ENCODE results near the gene SPINK2. TPM values are rescaled to one million over a fixed set of nuclear protein-coding genes. Genes with fewer than 3 reads are reported as not detected.

SPINK2 gene
- polyA plus RNA-seq, 4 donors: 0.51 to 7.0 (median 0.52) TPM; not detected in 1

- H3K36me3 ChIP-seq (ENCODE audit: control insufficient read depth in 3 of 3, insufficient read depth in 2 of 3, low read depth in 1 of 3, low read length in 3 of 3): no peaks in the 10 kb centered on the region
- no peaks in the 10 kb centered on the region for H3K27me3 ChIP-seq (ENCODE audit: control insufficient read depth in 3 of 3, insufficient read depth in 3 of 3, low read length in 3 of 3)
- H3K4me3 ChIP-seq (ENCODE audit: low read depth in 1 of 3, low read length in 3 of 3): no peak overlapping the region
- FAIRE-seq: no peak
- no peak for DNase-seq
- no peaks in the 10 kb centered on the region for H3K9me3 ChIP-seq (ENCODE audit: control insufficient read depth in 2 of 2, insufficient read depth in 1 of 2, low read depth in 1 of 2, low read length in 1 of 2)
- H3K4me1 ChIP-seq (ENCODE audit: control insufficient read depth in 3 of 3, insufficient read depth in 2 of 3, low read depth in 1 of 3, low read length in 2 of 3): peaks cover 2 to 10% (median 5%) of the 10 kb centered on the region in 3 donors
- H3K27ac ChIP-seq (ENCODE audit: low read depth in 1 of 3, low read length in 2 of 3): no peak overlapping the region
Measured at GRCh38 chr4:56767567-56767966, 53.9 kb downstream of the SPINK2 start.

- Histone ChIP-seq H3K27ac (ENCODE audit: low read depth in 1 of 3, low read length in 2 of 3) (no peak overlapping the region), H3K36me3 (ENCODE audit: control insufficient read depth in 3 of 3, insufficient read depth in 2 of 3, low read depth in 1 of 3, low read length in 3 of 3) (no peaks in the 10 kb centered on the region), H3K4me1 (ENCODE audit: control insufficient read depth in 3 of 3, insufficient read depth in 2 of 3, low read depth in 1 of 3, low read length in 2 of 3) (peaks cover 2 to 10% (median 7%) of the 10 kb centered on the region in 3 donors), H3K9me3 (ENCODE audit: control insufficient read depth in 2 of 2, insufficient read depth in 1 of 2, low read depth in 1 of 2, low read length in 1 of 2) (no peaks in the 10 kb centered on the region), H3K4me3 (ENCODE audit: low read depth in 1 of 3, low read length in 3 of 3) (no peak overlapping the region), H3K27me3 (ENCODE audit: control insufficient read depth in 3 of 3, insufficient read depth in 3 of 3, low read length in 3 of 3) (no peaks in the 10 kb centered on the region)
- FAIRE-seq: no peak
- peak in 1 of 2 donors; percentile 38 for DNase-seq
- 33 to 77% (median 58%) methylated on average over 5 of the region's 5 CpGs for WGBS, 3 donors
Measured at GRCh38 chr4:56764775-56765174, 56.7 kb downstream of the SPINK2 start.

GRCh38 chr4:56764223-56764622 is 57.3 kb downstream of the SPINK2 start:
- FAIRE-seq: no peak
- no peak for DNase-seq
- Histone ChIP-seq H3K27ac (ENCODE audit: low read depth in 1 of 3, low read length in 2 of 3) (no peak overlapping the region), H3K27me3 (ENCODE audit: control insufficient read depth in 3 of 3, insufficient read depth in 3 of 3, low read length in 3 of 3) (no peaks in the 10 kb centered on the region), H3K4me3 (ENCODE audit: low read depth in 1 of 3, low read length in 3 of 3) (no peak overlapping the region), H3K36me3 (ENCODE audit: control insufficient read depth in 3 of 3, insufficient read depth in 2 of 3, low read depth in 1 of 3, low read length in 3 of 3) (no peaks in the 10 kb centered on the region), H3K9me3 (ENCODE audit: control insufficient read depth in 2 of 2, insufficient read depth in 1 of 2, low read depth in 1 of 2, low read length in 1 of 2) (no peaks in the 10 kb centered on the region), H3K4me1 (ENCODE audit: control insufficient read depth in 3 of 3, insufficient read depth in 2 of 3, low read depth in 1 of 3, low read length in 2 of 3) (peaks cover 2 to 10% (median 7%) of the 10 kb centered on the region in 3 donors)
- WGBS, 3 donors: 55 to 83% (median 72%) methylated on average over 1 of the region's 1 CpG

GRCh38 chr4:56762484-56763250 is 58.8 kb downstream of the SPINK2 start:
- H3K27ac ChIP-seq (ENCODE audit: low read depth in 1 of 3, low read length in 2 of 3): no peak overlapping the region
- no peaks in the 10 kb centered on the region for H3K36me3 ChIP-seq (ENCODE audit: control insufficient read depth in 3 of 3, insufficient read depth in 2 of 3, low read depth in 1 of 3, low read length in 3 of 3)
- H3K4me1 ChIP-seq (ENCODE audit: control insufficient read depth in 3 of 3, insufficient read depth in 2 of 3, low read depth in 1 of 3, low read length in 2 of 3): peaks cover 2 to 7% (median 3%) of the 10 kb centered on the region in 3 donors
- 81 to 86% (median 83%) methylated on average over 10 of the region's 10 CpGs for WGBS, 3 donors
- FAIRE-seq (no peak), DNase-seq (no peak)
- H3K9me3 ChIP-seq (ENCODE audit: control insufficient read depth in 2 of 2, insufficient read depth in 1 of 2, low read depth in 1 of 2, low read length in 1 of 2): no peaks in the 10 kb centered on the region
- H3K27me3 ChIP-seq (ENCODE audit: control insufficient read depth in 3 of 3, insufficient read depth in 3 of 3, low read length in 3 of 3): no peaks in the 10 kb centered on the region
- H3K4me3 ChIP-seq (ENCODE audit: low read depth in 1 of 3, low read length in 3 of 3): no peak overlapping the region

- H3K27ac ChIP-seq (ENCODE audit: low read depth in 1 of 3, low read length in 2 of 3): peak overlapping the region in 1 of 3 donors; percentile 6
- no peaks in the 10 kb centered on the region for H3K27me3 ChIP-seq (ENCODE audit: control insufficient read depth in 3 of 3, insufficient read depth in 3 of 3, low read length in 3 of 3)
- H3K9me3 ChIP-seq (ENCODE audit: control insufficient read depth in 2 of 2, insufficient read depth in 1 of 2, low read depth in 1 of 2, low read length in 1 of 2): no peaks in the 10 kb centered on the region
- no peaks in the 10 kb centered on the region for H3K36me3 ChIP-seq (ENCODE audit: control insufficient read depth in 3 of 3, insufficient read depth in 2 of 3, low read depth in 1 of 3, low read length in 3 of 3)
- H3K4me1 ChIP-seq (ENCODE audit: control insufficient read depth in 3 of 3, insufficient read depth in 2 of 3, low read depth in 1 of 3, low read length in 2 of 3): peaks cover 2 to 16% (median 3%) of the 10 kb centered on the region in 3 donors
- 5 to 32% (median 13%) methylated on average over 1 of the region's 1 CpG for WGBS, 3 donors
- no peak for FAIRE-seq
- peak in 1 of 2 donors; percentile 80 for DNase-seq
- H3K4me3 ChIP-seq (ENCODE audit: low read depth in 1 of 3, low read length in 3 of 3): no peak overlapping the region
Measured at GRCh38 chr4:56760183-56760582, 61.3 kb downstream of the SPINK2 start.

Other genes with a start within 250 kb of the SPINK2 start
- 100 to 1,000 TPM in 1 of 4 donors, 10 to 100 TPM in 2, 1 to 10 TPM in 1; 8.6 to 146 (median 47.4) TPM for gene HOPX, start 140.4 kb downstream of the SPINK2 start, polyA plus RNA-seq
- 10 to 100 TPM in 1 of 4 donors, 1 to 10 TPM in 3; 3.8 to 24.2 (median 4.8) TPM for gene REST, start 86.2 kb upstream of the SPINK2 start, polyA plus RNA-seq
- gene NOA1, start 155.9 kb upstream of the SPINK2 start, polyA plus RNA-seq: 10 to 100 TPM; 11.4 to 28.6 (median 15.2) TPM
- 10 to 100 TPM; 35.6 to 74.5 (median 38.7) TPM for gene POLR2B, start 157.2 kb upstream of the SPINK2 start, polyA plus RNA-seq

All from small intestine (tissue), 7 donors.